Stimulated activated naive CD8-positive, alpha-beta T cell treated with anti-CD3 and anti-CD28 coated beads, Interleukin-15, Interleukin-2, amounts not matched to agents 100 ng/mL and 50 ng/mL, for 24 hours (primary cell): Measurements from ENCODE around the gene HSDL1.

ENCODE experiments used
- H3K27ac Mint-ChIP-seq: one replicate; pipeline ENCODE4 v1.8.0; 2021; ENCODE audit warnings: mild to moderate bottlenecking, mixed read lengths
- H3K27me3 Mint-ChIP-seq: one replicate; pipeline ENCODE4 v1.8.0; 2021; ENCODE audit warnings: mixed read lengths
- H3K36me3 Mint-ChIP-seq: one replicate; pipeline ENCODE4 v1.8.0; 2021; ENCODE audit warnings: low read depth, mixed read lengths
- H3K4me1 Mint-ChIP-seq: one replicate; pipeline ENCODE4 v1.8.0; 2021; ENCODE audit warnings: low read depth, mixed read lengths
- H3K4me3 Mint-ChIP-seq: one replicate; pipeline ENCODE4 v1.8.0; 2021; ENCODE audit warnings: mild to moderate bottlenecking, mixed read lengths
- H3K9me3 Mint-ChIP-seq: one replicate; pipeline ENCODE4 v1.8.0; 2021; ENCODE audit warnings: mixed read lengths

Gene HSDL1

GRCh38 chr16:84111525-84111924, 33.5 kb downstream of the HSDL1 start:
- Mint-ChIP-seq H3K27me3 (no peaks in the 10 kb centered on the region), H3K27ac (peak overlapping the region; percentile 65), H3K4me1 (peaks cover 66% of the 10 kb centered on the region), H3K9me3 (no peaks in the 10 kb centered on the region), H3K36me3 (peaks cover 20% of the 10 kb centered on the region), H3K4me3 (no peak overlapping the region)

DNA sequence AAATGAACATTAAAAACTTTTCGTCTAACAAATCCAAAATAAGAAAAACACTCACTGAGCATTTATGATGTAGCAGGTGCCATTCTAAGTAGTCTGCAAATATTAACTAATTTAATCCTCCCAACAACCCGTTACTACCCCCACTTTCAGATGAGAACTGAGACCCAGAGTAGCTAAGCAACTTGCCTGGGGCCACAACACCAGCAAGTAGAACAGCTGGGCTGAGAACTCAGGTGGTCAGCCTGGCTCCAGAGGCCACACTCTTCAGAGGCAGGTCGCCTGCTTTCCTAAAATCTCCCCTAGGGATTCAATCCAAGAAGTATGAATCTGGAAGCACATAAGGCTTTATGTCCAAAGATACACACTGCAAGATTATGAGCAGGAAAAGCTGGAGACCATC, 34.5 kb downstream of the HSDL1 start:
- no peaks in the 10 kb centered on the region for H3K27me3 Mint-ChIP-seq
- H3K4me1 Mint-ChIP-seq = peaks cover 58% of the 10 kb centered on the region
- peaks cover 20% of the 10 kb centered on the region for H3K36me3 Mint-ChIP-seq
- H3K27ac Mint-ChIP-seq = no peak overlapping the region
- no peaks in the 10 kb centered on the region for H3K9me3 Mint-ChIP-seq
- no peak overlapping the region for H3K4me3 Mint-ChIP-seq

DNA sequence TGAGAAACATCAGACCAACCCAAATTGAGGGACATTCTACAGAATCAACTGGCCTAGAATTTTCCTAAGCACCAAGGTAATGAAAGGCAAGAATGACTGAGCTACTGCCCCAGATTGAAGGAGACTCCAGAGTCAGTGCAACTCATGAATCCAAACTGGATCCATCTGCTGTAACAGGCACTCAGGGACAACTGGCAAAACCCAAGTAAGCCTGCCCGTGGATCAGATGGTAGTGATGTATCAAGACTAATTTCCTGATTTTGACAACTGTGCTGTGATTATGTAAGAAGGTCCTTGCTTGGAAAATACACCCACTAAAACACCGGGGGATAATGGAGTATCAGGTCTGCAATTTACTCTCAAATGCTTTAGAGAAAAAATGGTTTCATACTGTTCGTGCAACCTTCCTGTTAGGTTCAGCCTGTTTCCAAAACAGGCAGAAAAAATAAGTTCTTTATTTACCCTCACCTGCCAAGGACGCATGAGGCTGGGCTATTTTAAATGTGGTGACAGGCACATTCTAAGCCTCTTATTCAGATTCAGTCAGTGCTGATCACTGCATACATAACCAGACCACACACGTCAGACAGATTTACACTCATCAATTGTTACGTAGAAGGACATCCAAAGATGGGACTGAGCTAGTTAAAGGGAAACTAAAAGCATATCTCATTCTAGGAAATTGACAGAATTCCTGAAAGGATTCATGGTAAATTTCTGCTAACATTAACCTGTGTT, 35.2 kb downstream of the HSDL1 start:
- Mint-ChIP-seq H3K27ac (peak overlapping the region; percentile 56), H3K9me3 (no peaks in the 10 kb centered on the region), H3K4me3 (no peak overlapping the region), H3K4me1 (peaks cover 56% of the 10 kb centered on the region), H3K36me3 (peaks cover 21% of the 10 kb centered on the region), H3K27me3 (no peaks in the 10 kb centered on the region)

- Mint-ChIP-seq H3K4me3 (no peak overlapping the region), H3K36me3 (peaks cover 21% of the 10 kb centered on the region), H3K4me1 (peaks cover 52% of the 10 kb centered on the region), H3K27ac (no peak overlapping the region), H3K27me3 (no peaks in the 10 kb centered on the region), H3K9me3 (no peaks in the 10 kb centered on the region)
Measured at GRCh38 chr16:84107921-84108320, 37.1 kb downstream of the HSDL1 start.

GRCh38 chr16:84105948-84106740, 38.8 kb downstream of the HSDL1 start:
- Mint-ChIP-seq H3K27ac (no peak overlapping the region), H3K36me3 (peaks cover 26% of the 10 kb centered on the region), H3K27me3 (no peaks in the 10 kb centered on the region), H3K4me1 (peaks cover 49% of the 10 kb centered on the region), H3K9me3 (no peaks in the 10 kb centered on the region), H3K4me3 (no peak overlapping the region)

DNA sequence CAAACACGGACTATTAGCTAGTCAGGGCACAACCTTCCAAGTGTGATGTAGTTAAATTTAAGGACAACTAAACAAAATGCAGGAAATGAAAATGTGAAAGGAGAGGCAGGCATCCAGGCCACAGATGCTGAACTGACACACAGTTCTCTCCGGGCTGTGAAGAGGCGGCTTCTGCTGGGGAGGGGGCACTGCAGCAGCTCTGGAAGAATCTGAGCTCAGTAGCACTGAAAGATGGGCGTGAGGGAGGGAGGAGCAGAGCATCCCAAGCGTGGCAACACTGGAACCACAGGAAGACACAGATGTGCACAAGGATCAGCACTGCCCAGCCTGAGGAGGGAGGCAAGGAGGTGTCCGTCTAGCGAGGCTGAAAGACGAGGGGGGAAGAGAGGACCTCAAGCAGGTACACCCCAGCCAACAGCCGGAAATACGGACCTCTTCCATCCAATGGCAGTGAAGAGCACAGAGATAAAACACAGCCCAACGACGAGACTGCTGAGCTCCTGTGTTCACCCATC, 39.6 kb downstream of the HSDL1 start:
- H3K27ac Mint-ChIP-seq = peak overlapping the region; percentile 4
- H3K4me1 Mint-ChIP-seq = peaks cover 41% of the 10 kb centered on the region
- H3K4me3 Mint-ChIP-seq = no peak overlapping the region
- H3K9me3 Mint-ChIP-seq = no peaks in the 10 kb centered on the region
- peaks cover 21% of the 10 kb centered on the region for H3K36me3 Mint-ChIP-seq
- H3K27me3 Mint-ChIP-seq = no peaks in the 10 kb centered on the region

- H3K4me1 Mint-ChIP-seq = peaks cover 41% of the 10 kb centered on the region
Measured at GRCh38 chr16:84104231-84104630, 40.7 kb downstream of the HSDL1 start.

GRCh38 chr16:84103678-84104077, 41.3 kb downstream of the HSDL1 start:
- peaks cover 40% of the 10 kb centered on the region for H3K4me1 Mint-ChIP-seq
- H3K27me3 Mint-ChIP-seq = no peaks in the 10 kb centered on the region
- H3K9me3 Mint-ChIP-seq = no peaks in the 10 kb centered on the region
- H3K36me3 Mint-ChIP-seq = peaks cover 20% of the 10 kb centered on the region
- H3K27ac Mint-ChIP-seq = no peak overlapping the region
- H3K4me3 Mint-ChIP-seq = no peak overlapping the region

More at GRCh38 chr16:84104231-84104630, 40.7 kb downstream of the HSDL1 start:
- H3K9me3 Mint-ChIP-seq = no peaks in the 10 kb centered on the region
- H3K27ac Mint-ChIP-seq = no peak overlapping the region
- no peaks in the 10 kb centered on the region for H3K27me3 Mint-ChIP-seq
- H3K36me3 Mint-ChIP-seq = peaks cover 20% of the 10 kb centered on the region
- no peak overlapping the region for H3K4me3 Mint-ChIP-seq

DNA sequence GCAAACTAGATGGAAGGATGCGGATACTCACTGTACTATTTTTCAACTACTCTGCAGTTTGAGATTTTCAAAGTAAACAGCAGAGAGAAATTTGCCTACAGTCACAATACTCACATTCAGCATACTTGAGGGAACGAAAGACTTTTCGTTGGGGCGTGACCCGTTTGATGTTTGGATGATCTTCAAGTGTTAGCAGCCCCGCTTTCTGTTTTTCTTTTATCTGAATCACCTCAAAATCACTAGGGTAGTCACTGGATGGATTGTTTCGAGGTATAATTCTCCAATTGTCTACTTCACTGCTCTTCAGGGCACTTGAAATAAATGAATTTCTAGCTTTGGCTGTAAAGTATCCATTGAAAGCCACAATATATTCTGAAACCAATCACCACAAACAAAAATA, 46.0 kb downstream of the HSDL1 start:
- peaks cover 26% of the 10 kb centered on the region for H3K4me1 Mint-ChIP-seq
- no peak overlapping the region for H3K27ac Mint-ChIP-seq
- no peaks in the 10 kb centered on the region for H3K27me3 Mint-ChIP-seq
- no peaks in the 10 kb centered on the region for H3K9me3 Mint-ChIP-seq
- peaks cover 36% of the 10 kb centered on the region for H3K36me3 Mint-ChIP-seq
- no peak overlapping the region for H3K4me3 Mint-ChIP-seq

DNA sequence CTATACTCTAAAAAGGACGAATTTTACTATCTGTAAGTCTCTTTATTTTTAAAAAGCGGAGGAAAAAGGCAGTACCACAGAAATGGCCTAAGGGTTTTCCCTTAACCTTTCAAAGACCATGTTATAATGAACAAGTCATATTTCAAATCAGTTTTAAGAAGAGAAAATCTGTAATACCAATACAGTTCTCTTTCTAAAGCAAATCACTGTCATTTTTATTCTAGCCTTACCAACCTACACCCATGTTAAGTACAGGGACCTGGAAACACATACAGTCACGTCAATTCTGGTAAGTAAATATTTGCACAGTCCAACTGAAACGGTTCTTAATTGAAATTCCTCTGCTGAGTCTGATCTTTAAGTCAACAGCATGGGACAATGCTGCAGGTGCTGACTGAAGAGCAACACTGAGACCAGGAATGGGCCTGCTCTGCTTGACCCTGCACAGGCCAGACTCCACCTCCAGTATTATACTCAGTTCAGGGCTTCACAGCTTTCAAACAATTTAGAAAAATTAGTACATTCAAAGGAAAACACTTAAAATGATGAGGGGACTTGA, 48.5 kb downstream of the HSDL1 start:
- no peak overlapping the region for H3K27ac Mint-ChIP-seq
- H3K36me3 Mint-ChIP-seq = peaks cover 45% of the 10 kb centered on the region

GRCh38 chr16:84095466-84095865, 49.5 kb downstream of the HSDL1 start:
- H3K4me1 Mint-ChIP-seq = peaks cover 13% of the 10 kb centered on the region
- H3K36me3 Mint-ChIP-seq = peaks cover 56% of the 10 kb centered on the region
- H3K27ac Mint-ChIP-seq = no peak overlapping the region
- H3K4me3 Mint-ChIP-seq = no peak overlapping the region
- H3K27me3 Mint-ChIP-seq = no peaks in the 10 kb centered on the region
- no peaks in the 10 kb centered on the region for H3K9me3 Mint-ChIP-seq

More for the DNA sequence above, 48.5 kb downstream of the HSDL1 start:
- Mint-ChIP-seq H3K27me3 (no peaks in the 10 kb centered on the region), H3K4me1 (peaks cover 13% of the 10 kb centered on the region), H3K4me3 (no peak overlapping the region), H3K9me3 (no peaks in the 10 kb centered on the region)

GRCh38 chr16:84093879-84094270, 51.1 kb downstream of the HSDL1 start:
- no peaks in the 10 kb centered on the region for H3K9me3 Mint-ChIP-seq
- no peak overlapping the region for H3K27ac Mint-ChIP-seq
- H3K4me3 Mint-ChIP-seq = no peak overlapping the region
- no peaks in the 10 kb centered on the region for H3K27me3 Mint-ChIP-seq
- H3K36me3 Mint-ChIP-seq = peaks cover 60% of the 10 kb centered on the region
- H3K4me1 Mint-ChIP-seq = peaks cover 12% of the 10 kb centered on the region

DNA sequence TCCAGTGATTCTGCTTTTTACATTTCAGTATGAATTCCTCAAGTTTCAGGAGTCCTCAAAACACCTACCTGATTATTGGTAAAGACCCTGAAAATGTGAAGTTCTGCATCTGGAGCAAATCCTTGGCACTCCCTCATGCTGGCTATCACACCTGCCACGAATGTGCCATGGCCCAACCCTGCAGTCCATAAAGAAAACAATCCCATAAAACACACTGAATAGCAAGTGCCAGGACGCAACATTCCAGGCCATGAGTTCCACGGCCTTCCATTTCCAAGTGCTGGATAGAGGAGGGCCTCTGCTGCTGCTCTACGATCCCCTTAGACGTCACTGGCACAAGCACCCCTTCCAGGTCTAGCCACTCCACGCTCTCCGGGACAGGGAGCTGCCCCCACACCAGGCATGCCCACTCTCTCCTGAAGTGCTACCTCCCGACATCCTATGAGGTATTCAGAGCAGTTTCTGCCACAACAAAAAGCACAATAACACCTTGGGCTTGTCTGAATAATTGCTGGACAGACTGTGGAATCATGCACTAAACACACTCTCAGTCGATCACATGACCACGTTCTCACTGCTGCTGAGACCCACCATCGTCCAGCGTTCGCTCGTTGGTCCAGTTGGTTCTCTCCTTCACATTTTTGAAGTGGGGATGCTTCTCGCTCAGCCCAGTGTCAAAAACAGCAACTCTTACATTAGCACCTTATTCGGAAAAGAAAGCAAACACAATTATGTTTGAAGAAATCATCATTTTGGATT, 51.7 kb downstream of the HSDL1 start:
- Mint-ChIP-seq H3K4me3 (no peak overlapping the region), H3K4me1 (peaks cover 14% of the 10 kb centered on the region), H3K36me3 (peaks cover 62% of the 10 kb centered on the region), H3K9me3 (no peaks in the 10 kb centered on the region), H3K27me3 (no peaks in the 10 kb centered on the region), H3K27ac (no peak overlapping the region)

- Mint-ChIP-seq H3K27ac (no peak overlapping the region), H3K4me3 (no peak overlapping the region), H3K4me1 (peaks cover 30% of the 10 kb centered on the region), H3K27me3 (no peaks in the 10 kb centered on the region), H3K9me3 (no peaks in the 10 kb centered on the region), H3K36me3 (peaks cover 62% of the 10 kb centered on the region)
Measured at GRCh38 chr16:84091460-84091859, 53.5 kb downstream of the HSDL1 start.
